Vagina (tissue), 2 donors: ENCODE measurements around the gene PCYT2. TPM values are rescaled to one million over a fixed set of nuclear protein-coding genes. Genes with fewer than 3 reads are reported as not detected.

ENCODE experiments used
- DNase-seq, 2 donors: peaks; one replicate each; pipeline ENCODE4 v3.0.0-alpha.2; 2017; ENCODE audit errors: extremely low spot score in 2 of 2
- H3K27ac ChIP-seq: fragments of 200-600 bp; sonication (generic); one replicate; pipeline ENCODE4 v1.5.1; 2019
- H3K27me3 ChIP-seq: fragments of 200-600 bp; sonication (generic); one replicate; pipeline ENCODE4 v1.5.1; 2019
- H3K36me3 ChIP-seq, 2 donors: fragments of 200-600 bp; sonication (generic); one replicate each; pipeline ENCODE4 v1.5.1; 2017 to 2019
- H3K4me1 ChIP-seq: fragments of 200-600 bp; sonication (generic); one replicate; pipeline ENCODE4 v1.5.1; 2019
- H3K4me3 ChIP-seq, 2 donors: fragments of 200-600 bp; sonication (generic); 1 replicate in 1 of 2; 2 replicates in 1 of 2; pipeline ENCODE4 v1.5.1; 2016 to 2019
- H3K9me3 ChIP-seq: fragments of 200-600 bp; sonication (generic); one replicate; pipeline ENCODE4 v1.5.1; 2019
- POLR2A ChIP-seq, 2 donors: fragments of 450-650 bp; IDR thresholded peaks; one replicate each; pipeline ENCODE4 v1.6.1; 2017; ENCODE audit warnings: antibody characterized with exemption in 2 of 2, mild to moderate bottlenecking in 2 of 2, moderate library complexity in 2 of 2
- POLR2AphosphoS5 ChIP-seq, 2 donors: sonication (generic); formaldehyde crosslinking; IDR thresholded peaks; one replicate each; pipeline ENCODE4 v1.9.0; 2017; ENCODE audit warnings: antibody characterized with exemption in 2 of 2, mild to moderate bottlenecking in 2 of 2, low read depth in 1 of 2; ENCODE audit not compliant: insufficient read depth in 1 of 2
- intact Hi-C: fragments of 100-400 bp; cut with DNase I; formaldehyde crosslinking; loops from one replicate; pipeline ENCODE4 v1.15.1; 2023
- total RNA-seq: library from RNA; depleted of rRNA; stranded (reverse); fragments of >200 nt; gene quantifications from one replicate; pipeline ENCODE4 v1.2.3, GENCODE V29; 2016
- TF ChIP-seq, protein P1 (sequence below), 3 experiments: fragments of 450-650 bp in 2 of 3; fragments of 200-600 bp in 1 of 3; sonication (generic) in 1 of 3; IDR thresholded peaks; one replicate each; pipeline ENCODE4 v1.5.1; 2017 to 2019; ENCODE audit warnings: antibody characterized with exemption in 3 of 3, mild to moderate bottlenecking in 2 of 3, moderate library complexity in 2 of 3

PCYT2 gene
- total RNA-seq, 1 donor from 2014 or later: 28.0 TPM

DNA sequence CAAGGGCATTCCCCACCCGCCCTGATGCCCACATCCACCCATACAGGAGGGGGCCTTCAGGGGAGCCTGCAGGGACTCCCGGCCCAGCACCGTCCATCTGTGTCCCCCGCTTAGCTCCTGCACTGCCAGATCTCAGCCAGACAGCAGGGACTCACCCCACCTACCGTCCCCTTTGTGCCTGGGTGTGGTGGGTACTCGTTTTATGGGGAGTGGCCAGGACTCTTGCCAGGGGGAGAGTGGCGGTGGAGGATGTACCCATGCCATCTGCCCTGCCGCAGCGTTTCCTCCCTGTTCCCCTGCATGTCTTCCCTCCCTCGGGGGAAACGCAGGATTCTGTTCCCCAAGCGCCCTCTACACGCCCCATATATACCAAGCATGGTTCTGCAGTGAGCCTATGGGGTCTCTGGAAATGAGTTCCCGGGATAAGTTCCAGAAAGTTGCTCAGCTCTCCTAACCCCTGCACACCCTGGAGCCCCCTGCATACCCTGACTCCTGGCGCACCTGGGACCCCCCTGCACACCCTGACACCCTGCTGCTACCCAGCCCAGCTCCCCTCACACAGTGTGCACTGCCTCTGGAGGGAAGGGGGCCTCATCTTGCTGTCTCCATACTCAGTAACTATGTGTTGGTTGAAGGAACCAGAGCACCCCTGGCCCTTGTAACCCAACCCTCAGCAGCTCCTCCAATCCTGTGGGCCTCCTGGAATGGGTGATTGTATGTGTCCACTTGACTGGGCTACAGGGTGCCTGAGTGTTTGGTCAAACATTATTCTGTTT, 20.5 kb upstream of the PCYT2 start:
- H3K27me3 ChIP-seq: no peaks in the 10 kb centered on the region
- no peak overlapping the region for H3K4me3 ChIP-seq
- H3K27ac ChIP-seq: no peak overlapping the region
- no peaks in the 10 kb centered on the region for H3K36me3 ChIP-seq
- peaks cover 29% of the 10 kb centered on the region for H3K4me1 ChIP-seq
- TF ChIP-seq POLR2A (IDR thresholded peaks at IDR 0.05) (no peak), POLR2AphosphoS5 (IDR thresholded peaks at IDR 0.05; ENCODE audit: insufficient read depth in 1 of 2, low read depth in 1 of 2) (no peak)
- TF ChIP-seq, protein P1, sequence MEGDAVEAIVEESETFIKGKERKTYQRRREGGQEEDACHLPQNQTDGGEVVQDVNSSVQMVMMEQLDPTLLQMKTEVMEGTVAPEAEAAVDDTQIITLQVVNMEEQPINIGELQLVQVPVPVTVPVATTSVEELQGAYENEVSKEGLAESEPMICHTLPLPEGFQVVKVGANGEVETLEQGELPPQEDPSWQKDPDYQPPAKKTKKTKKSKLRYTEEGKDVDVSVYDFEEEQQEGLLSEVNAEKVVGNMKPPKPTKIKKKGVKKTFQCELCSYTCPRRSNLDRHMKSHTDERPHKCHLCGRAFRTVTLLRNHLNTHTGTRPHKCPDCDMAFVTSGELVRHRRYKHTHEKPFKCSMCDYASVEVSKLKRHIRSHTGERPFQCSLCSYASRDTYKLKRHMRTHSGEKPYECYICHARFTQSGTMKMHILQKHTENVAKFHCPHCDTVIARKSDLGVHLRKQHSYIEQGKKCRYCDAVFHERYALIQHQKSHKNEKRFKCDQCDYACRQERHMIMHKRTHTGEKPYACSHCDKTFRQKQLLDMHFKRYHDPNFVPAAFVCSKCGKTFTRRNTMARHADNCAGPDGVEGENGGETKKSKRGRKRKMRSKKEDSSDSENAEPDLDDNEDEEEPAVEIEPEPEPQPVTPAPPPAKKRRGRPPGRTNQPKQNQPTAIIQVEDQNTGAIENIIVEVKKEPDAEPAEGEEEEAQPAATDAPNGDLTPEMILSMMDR (IDR thresholded peaks at IDR 0.05): no peak
- no peak for DNase-seq
- intact Hi-C loops: no loop called here
- H3K9me3 ChIP-seq: no peaks in the 10 kb centered on the region

DNA sequence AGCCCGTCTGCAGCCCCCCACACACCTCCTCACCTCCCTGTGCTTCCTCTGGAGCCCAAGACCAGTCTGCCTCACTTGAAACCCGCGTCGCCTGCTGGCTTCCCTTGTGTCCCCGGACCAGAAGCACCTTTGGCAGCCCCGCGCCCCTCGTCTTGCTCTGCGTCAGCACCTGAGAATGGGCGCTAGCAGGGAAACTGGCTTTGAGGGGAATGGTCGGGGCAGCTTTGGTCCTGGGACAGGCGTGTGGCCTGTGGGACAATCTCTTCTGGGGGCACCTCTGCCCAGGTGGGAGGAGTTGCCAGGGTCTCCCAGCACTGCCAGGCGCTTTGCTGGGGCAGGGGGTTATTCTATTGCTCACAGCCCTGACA, 20.0 kb upstream of the PCYT2 start:
- DNase-seq: no peak
- Histone ChIP-seq H3K27me3 (no peaks in the 10 kb centered on the region), H3K4me1 (peaks cover 26% of the 10 kb centered on the region), H3K9me3 (no peaks in the 10 kb centered on the region), H3K36me3 (no peaks in the 10 kb centered on the region), H3K4me3 (no peak overlapping the region), H3K27ac (no peak overlapping the region)
- TF ChIP-seq POLR2AphosphoS5 (IDR thresholded peaks at IDR 0.05; ENCODE audit: insufficient read depth in 1 of 2, low read depth in 1 of 2): no peak
- TF ChIP-seq, protein P1 (IDR thresholded peaks at IDR 0.05): no peak
- intact Hi-C loops: no loop called here

DNA sequence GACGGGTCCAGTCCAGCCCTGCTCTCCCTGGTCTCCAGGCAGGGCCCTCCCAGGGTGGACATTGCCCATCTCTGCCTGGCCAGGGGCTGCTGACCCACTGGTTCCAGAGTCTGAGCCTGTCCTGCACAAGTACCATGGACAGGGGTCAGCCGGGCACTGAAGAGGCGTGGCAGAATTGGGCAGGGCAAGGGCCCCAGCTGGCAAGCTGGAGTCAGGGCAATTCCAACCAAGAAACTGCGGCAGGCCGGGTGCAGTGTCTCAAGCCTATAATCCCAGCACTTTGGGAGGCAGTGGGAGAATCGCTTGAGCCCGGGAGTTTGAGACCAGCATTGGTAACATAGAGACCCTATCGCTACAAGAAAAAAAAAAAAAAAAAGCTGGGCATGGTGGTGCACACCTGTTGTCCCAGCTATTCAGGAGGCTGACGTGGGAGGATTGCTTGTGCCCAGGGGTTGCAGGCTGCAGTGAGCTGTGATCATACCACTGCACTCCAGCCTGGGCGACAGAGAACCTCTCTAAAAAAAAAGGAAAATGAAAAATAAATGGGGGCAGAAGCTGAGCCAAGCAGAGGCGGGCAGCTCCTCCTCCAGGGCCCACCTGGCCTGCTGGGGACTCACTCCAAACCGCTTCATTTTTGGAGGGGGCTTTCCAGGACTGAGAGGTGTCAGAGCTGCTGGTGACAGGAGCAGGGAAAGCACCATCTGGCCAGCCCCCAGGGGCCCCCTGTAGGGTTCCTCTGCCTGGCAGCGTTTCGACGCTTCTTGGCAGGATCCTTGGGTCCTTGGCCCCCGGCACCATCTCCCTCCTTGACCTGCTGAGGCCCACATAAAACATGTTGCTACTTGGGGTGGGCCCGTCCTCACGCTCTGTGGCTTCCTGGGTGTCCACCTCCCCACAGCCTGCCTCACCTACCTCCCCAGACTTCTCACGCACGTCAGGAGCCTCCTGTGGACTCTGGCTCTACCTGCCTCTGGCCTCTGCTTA, 19.2 kb upstream of the PCYT2 start:
- no peak for DNase-seq
- Histone ChIP-seq H3K36me3 (no peaks in the 10 kb centered on the region), H3K9me3 (no peaks in the 10 kb centered on the region), H3K4me3 (no peak overlapping the region), H3K27me3 (no peaks in the 10 kb centered on the region), H3K4me1 (peaks cover 32% of the 10 kb centered on the region), H3K27ac (no peak overlapping the region)
- TF ChIP-seq POLR2AphosphoS5 (IDR thresholded peaks at IDR 0.05; ENCODE audit: insufficient read depth in 1 of 2, low read depth in 1 of 2) (no peak), POLR2A (IDR thresholded peaks at IDR 0.05) (no peak)
- TF ChIP-seq, protein P1 (IDR thresholded peaks at IDR 0.05): no peak
- intact Hi-C loops: no loop called here

DNA sequence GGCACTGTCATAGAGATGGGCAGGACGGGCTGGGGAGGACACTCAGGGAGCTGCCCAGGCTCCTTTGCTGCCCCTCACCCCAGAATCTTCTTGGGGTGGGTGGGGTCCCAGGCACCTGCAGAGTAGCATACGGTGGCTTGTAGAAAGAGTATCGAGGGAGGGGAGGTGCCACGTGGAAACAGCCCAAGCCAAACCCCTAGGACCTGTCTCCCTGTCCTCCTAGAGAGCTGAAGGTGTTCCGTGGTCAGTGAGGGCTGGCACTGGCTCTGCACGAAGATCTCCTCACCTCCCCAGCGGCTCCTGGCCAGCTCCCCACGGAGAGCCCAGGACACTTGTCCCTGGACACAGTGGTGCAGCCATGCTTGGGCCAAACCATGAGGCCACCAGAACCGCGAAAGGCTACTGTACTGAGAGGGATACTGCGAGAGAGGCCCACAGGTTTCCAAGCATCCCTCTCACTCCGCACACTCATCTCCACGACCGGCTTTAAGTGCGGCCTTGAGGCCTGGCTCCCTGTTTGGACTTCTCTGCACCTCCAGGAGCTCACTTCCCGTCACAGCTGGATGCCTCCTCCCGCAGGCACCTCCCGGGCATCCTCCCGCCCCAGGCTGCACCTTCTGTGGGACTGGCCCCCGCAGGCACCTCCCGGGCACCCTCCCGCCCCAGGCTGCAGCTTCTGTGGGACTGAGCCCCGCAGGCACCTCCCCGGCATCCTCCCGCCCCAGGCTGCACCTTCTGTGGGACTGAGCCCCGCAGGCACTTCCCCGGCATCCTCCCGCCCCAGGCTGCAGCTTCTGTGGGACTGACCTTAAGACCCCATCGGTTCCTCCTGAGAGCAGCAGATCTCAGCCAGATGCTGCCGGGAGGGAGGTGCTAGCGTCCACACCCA, 18.3 kb upstream of the PCYT2 start:
- no peaks in the 10 kb centered on the region for H3K27me3 ChIP-seq
- H3K36me3 ChIP-seq: no peaks in the 10 kb centered on the region
- no peak for DNase-seq
- H3K4me3 ChIP-seq: no peak overlapping the region
- TF ChIP-seq POLR2A (IDR thresholded peaks at IDR 0.05) (no peak), POLR2AphosphoS5 (IDR thresholded peaks at IDR 0.05; ENCODE audit: insufficient read depth in 1 of 2, low read depth in 1 of 2) (no peak)
- TF ChIP-seq, protein P1 (IDR thresholded peaks at IDR 0.05): no peak
- peaks cover 41% of the 10 kb centered on the region for H3K4me1 ChIP-seq
- H3K9me3 ChIP-seq: no peaks in the 10 kb centered on the region
- no peak overlapping the region for H3K27ac ChIP-seq
- intact Hi-C loops: no loop called here
